Activated naive CD4-positive, alpha-beta T cell treated with anti-CD3 and anti-CD28 coated beads, Interleukin-2, amount 10 ng/mL, durations not matched to agents 5 hours and 36 hours (primary cell): ENCODE measurements around the gene MYO15B. TPM values are rescaled to one million over a fixed set of nuclear protein-coding genes. Genes with fewer than 3 reads are reported as not detected.

ENCODE experiments used
- total RNA-seq, 2 experiments: library from RNA; stranded (reverse); gene quantifications; one replicate each; pipeline ENCODE4 v1.2.3, GENCODE V29; 2021

Gene MYO15B
- 10 to 100 TPM; 31.0 to 32.0 TPM for total RNA-seq

GRCh38 chr17:75587675-75588595 is at the start of gene MYO15B:
Gene MYO15B (plus strand): TSS chr17:75587800. CDS start chr17:75588058, 258 bp downstream.

GRCh38 chr17:75632863-75633485 is 45.4 kb downstream of the MYO15B start, which contains the start of gene SMIM5:
Gene SMIM5 (plus strand): TSS chr17:75633434. CDS start chr17:75640202, 6,768 bp downstream.

GRCh38 chr17:75666959-75667790 is 79.6 kb downstream of the MYO15B start, which contains the start of the genes RECQL5 and SAP30BP:
Gene RECQL5 (minus strand): TSS chr17:75667154. CDS start chr17:75666557, 597 bp downstream.
Gene SAP30BP (plus strand): TSS chr17:75667338. CDS start chr17:75667373, 35 bp downstream.

Other genes starting within 250 kb of the MYO15B start
- 100 to 1,000 TPM; 109 to 128 TPM for gene GRB2, start 182.1 kb upstream of the MYO15B start, total RNA-seq
- 10 to 100 TPM; 79.4 to 87.2 TPM for gene TMEM94, start 131.2 kb upstream of the MYO15B start, total RNA-seq
- 1 to 10 TPM; 1.3 to 1.6 TPM for gene CASKIN2, start 72.3 kb upstream of the MYO15B start, total RNA-seq
- 10 to 100 TPM; 45.7 to 46.0 TPM for gene TSEN54, start 71.3 kb upstream of the MYO15B start, total RNA-seq
- 10 to 100 TPM; 22.2 to 23.4 TPM for gene LLGL2, start 62.1 kb upstream of the MYO15B start, total RNA-seq
- under 1 TPM in 1 of 2 experiments, not detected in 1; 0.15 TPM for gene SMIM5, start 45.6 kb downstream of the MYO15B start, total RNA-seq
- 10 to 100 TPM; 37.6 to 43.7 TPM for gene RECQL5, start 79.4 kb downstream of the MYO15B start, total RNA-seq
- 10 to 100 TPM; 70.5 to 79.5 TPM for gene SAP30BP, start 79.5 kb downstream of the MYO15B start, total RNA-seq
- gene ITGB4, start 133.7 kb downstream of the MYO15B start, total RNA-seq, result 1 to 10 TPM; 1.5 to 1.6 TPM
- 10 to 100 TPM; 32.4 to 36.0 TPM for gene GALK1, start 177.4 kb downstream of the MYO15B start, total RNA-seq
- gene UNK, start 197.0 kb downstream of the MYO15B start, total RNA-seq, result 10 to 100 TPM; 24.7 to 29.8 TPM